ENCODE results near the gene NUP210L.
A peak's percentile ranks its signal among the peaks of the same experiment; 100 is the strongest.
"Not testable (repeated sequence)": the region's sequence is repeated elsewhere in the genome, so short reads cannot be mapped to it uniquely, and the experiment has no call there.

NUP210L gene

GRCh38 chr1:154167461-154167860 lies 12.6 kb upstream of the NUP210L start:
- no peak for DNase-seq

DNA sequence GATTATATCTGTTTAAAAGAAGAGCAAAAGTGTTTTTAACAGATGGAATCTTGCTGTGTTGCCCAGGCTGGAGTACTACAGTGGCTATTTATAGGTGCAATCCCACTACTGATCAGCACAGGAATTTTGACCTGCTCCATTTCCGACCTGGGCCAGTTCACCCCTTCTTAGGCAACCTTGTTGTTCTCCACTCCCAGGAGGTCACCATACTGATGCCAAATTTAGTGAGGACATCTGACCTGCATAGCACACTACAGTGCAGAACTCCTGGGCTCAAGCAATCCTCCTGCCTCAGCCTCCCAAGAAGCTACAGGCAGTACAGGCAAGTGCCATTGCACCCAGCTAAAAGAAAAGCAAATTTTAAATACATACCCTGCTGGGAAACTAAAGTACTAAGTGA lies 11.3 kb upstream of the NUP210L start:
- no peak for DNase-seq

- DNase-seq = no peak
These were observed 4.7 kb upstream of the NUP210L start for GRCh38 chr1:154159554-154159953.

GRCh38 chr1:154158307-154159125 lies 3.6 kb upstream of the NUP210L start:
- DNase-seq = peak; percentile 79

GRCh38 chr1:154157520-154158306 lies 2.8 kb upstream of the NUP210L start:
- peak; percentile 46 for DNase-seq

DNA sequence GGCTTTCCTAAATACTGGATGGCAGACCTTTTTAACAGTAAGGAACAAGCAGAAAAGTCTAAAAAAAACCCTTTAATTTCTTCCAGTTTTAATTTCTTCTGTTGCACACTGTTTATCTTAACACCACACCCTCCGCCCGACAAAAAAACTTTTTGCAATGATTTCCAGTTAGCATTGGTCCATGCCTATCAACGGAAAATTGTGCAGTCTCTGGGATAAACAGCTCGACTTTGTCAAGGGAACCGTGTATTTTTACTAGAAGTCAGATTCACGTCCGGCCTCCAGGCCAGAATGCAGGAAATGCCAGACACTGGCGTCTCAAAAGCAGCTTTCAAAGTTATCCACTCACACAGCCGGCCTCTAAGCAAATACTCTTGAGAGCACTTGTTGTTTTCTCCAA lies 378 bp upstream of the NUP210L start:
- no peak for DNase-seq

- no peak for DNase-seq
These were observed 820 bp downstream of the NUP210L start for GRCh38 chr1:154154053-154154452.

- no peak for DNase-seq
These were observed 3.6 kb downstream of the NUP210L start for GRCh38 chr1:154151311-154151710.

DNA sequence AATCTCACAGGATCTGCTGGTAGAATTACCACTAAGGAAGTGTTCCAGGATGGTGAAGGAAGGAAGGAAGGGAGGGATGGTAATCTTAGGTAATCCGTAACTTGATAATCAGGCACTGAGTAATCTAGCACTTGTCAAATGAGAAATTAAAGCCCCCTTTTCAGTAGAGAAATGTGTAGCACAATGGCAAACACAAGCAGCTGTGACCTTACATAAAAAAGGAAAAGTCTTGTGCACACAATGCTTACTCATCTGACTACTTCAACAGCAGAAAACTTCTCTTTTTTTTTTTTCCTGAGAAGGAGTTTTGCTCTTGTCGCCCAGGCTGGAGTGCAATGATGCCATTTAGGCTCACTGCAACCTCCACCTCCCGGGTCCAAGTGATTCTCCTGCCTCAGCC lies 6.1 kb downstream of the NUP210L start:
- DNase-seq = peak; percentile 67

DNA sequence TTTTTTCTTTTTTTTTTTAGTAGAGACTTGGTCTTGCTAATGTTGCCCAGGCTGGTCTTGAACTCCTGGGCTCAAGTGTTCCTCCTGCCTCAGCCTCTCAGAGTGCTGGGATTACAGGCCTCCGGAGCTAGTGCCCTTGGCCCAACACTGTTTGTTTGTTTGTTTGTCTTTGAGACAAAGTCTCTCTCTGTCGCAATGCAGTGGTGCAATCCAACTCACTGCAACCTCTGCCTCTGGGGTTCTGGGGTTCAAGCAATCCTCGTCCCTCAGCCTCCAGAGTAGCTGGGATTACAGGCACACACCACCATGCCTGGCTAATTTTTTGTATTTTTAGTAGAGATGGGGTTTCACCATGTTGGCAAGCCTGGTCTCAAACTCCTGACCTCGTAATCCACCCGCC lies 7.4 kb downstream of the NUP210L start:
- DNase-seq = not testable (repeated sequence)

DNA sequence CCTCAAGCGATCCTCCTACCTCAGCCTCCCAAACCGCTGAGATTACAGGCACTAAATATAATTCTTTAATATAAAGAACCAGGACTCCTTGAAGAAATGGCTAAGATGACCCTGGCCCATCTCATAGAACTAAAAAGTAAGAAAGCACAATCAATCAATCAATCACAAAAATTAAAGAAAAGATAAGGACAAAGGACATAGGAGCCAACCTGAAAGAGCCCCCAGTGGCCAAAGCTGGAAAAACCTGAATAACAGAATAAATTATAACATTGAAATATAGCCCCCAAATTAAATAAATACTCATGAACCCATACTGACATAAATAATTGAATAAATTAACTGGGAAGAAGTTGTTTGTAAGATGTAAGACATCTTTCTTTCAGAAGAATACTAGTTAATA lies 8.9 kb downstream of the NUP210L start:
- DNase-seq = no peak

- no peak for DNase-seq
These were observed 12.5 kb downstream of the NUP210L start for GRCh38 chr1:154142358-154142757.

GRCh38 chr1:154141240-154141639 lies 13.6 kb downstream of the NUP210L start:
- no peak for DNase-seq

GRCh38 chr1:154137888-154138287 lies 17.0 kb downstream of the NUP210L start:
- no peak for DNase-seq

- DNase-seq = no peak
These were observed 21.6 kb downstream of the NUP210L start for GRCh38 chr1:154133256-154133655.

DNA sequence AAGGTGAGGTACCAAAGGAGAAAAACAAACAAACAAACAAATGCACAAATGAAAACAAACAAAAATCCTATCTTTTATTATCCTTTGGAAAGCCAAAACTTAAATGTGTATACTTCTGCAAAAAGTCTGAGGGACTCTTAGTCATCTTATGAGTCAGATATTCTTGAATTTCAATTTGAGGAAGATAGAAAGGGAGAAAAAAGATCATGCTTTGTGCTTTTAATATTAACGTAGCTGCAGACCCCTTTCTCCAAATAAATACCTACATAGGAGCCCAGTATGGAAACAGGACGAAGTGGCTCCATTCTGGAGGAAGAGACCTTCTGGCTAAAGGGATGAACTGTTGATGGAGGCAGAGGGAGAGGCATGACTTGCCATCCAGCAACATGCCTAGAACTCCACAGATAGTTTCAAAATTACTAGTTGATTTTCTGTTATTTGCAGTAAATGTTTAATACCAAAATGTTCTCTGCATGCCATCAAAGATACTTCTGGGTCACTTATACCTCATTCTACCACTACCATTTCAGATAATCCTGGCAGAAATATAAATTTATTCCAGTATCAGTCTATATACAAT lies 25.4 kb downstream of the NUP210L start:
- DNase-seq = peak; percentile 62

GRCh38 chr1:154123205-154123604 lies 31.7 kb downstream of the NUP210L start:
- not testable (repeated sequence) for DNase-seq

- DNase-seq = no peak
These were observed 37.2 kb downstream of the NUP210L start for GRCh38 chr1:154117642-154118041.

DNA sequence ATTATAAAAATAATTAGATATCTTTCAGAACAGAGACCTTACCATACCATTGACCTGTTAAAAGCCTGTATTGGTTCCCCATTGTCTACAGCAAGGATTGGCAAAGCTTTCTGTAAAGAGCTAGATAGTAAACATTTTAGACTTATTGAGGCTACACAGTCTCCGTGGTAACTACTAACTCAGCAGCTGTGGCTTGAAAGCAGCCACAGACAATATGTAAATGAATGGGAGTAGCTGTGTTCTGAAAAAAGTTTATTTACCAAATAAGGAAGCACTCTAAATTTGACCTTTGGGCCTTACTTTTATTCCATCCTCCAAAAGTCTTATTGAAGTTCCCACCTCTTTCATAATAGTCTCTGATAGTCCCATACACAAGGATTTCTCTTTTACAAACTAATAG lies 39.7 kb downstream of the NUP210L start:
- peak; percentile 20 for DNase-seq

- DNase-seq = no peak
These were observed 50.3 kb downstream of the NUP210L start for GRCh38 chr1:154104433-154105082.

GRCh38 chr1:154100141-154100540 lies 54.7 kb downstream of the NUP210L start:
- not testable (repeated sequence) for DNase-seq

- DNase-seq = no peak
These were observed 57.0 kb downstream of the NUP210L start for GRCh38 chr1:154097873-154098272.

DNA sequence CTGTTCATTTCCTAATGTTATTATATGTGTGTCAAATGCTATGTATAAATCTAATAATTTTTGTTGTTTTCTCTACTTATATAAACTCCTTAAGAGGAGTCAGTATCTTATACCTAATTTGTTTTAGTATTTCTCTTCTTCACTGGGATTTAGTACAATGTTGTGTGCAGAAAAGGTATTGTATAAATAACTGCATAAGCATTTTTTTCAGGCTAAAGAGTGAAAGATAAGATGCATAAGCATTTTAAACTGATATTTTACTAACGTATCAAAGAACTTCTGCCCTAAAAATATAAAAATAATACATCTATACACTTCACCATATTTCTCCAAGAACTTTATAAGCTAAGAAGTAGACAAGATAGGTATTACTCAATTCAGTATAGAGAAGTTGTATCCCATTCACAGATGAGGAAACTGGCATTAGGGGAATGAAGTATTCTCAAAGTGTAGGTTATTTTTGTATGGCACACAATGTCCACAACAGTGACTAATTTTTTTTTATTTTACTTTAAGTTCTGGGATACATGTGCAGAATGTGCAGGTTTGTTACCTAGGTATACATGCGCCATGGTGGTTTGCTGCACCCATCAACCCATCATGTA lies 59.3 kb downstream of the NUP210L start:
- DNase-seq = peak; percentile 9

All from suppressor macrophage treated with lipopolysaccharide for 4 hours (primary cell).